Activated CD4-positive, alpha-beta memory T cell treated with anti-CD3 and anti-CD28 coated beads for 36 hours (primary cell): ENCODE results near the gene SPIB. TPM values are rescaled to one million over a fixed set of nuclear protein-coding genes. Genes with fewer than 3 reads are reported as not detected.

Experiments used
- CTCF ChIA-PET: fragments of 350-600 bp; sonication (Branson Sonifier 250); formaldehyde crosslinking; loops from one replicate; lab custom pipeline; 2021; ENCODE audit warnings: antibody characterized with exemption, inconsistent platforms; lab: Charles Lee
- POLR2A ChIA-PET: fragments of 350-600 bp; sonication (Branson Sonifier 250); formaldehyde crosslinking; loops from one replicate; lab custom pipeline; 2021; ENCODE audit warnings: antibody characterized with exemption; lab: Charles Lee
- DNase-seq: peaks from one replicate; pipeline ENCODE4 v3.0.0-alpha.2; 2020
- H3K27ac Mint-ChIP-seq: one replicate; pipeline ENCODE4 v1.8.0; 2021; ENCODE audit warnings: mixed read lengths
- H3K27me3 Mint-ChIP-seq: one replicate; pipeline ENCODE4 v1.8.0; 2021; ENCODE audit warnings: mixed read lengths
- H3K36me3 Mint-ChIP-seq: one replicate; pipeline ENCODE4 v1.8.0; 2021; ENCODE audit warnings: mixed read lengths
- H3K4me1 Mint-ChIP-seq: one replicate; pipeline ENCODE4 v1.8.0; 2021; ENCODE audit warnings: low read depth, mixed read lengths
- H3K4me3 Mint-ChIP-seq: one replicate; pipeline ENCODE4 v1.8.0; 2021; ENCODE audit warnings: mild to moderate bottlenecking, mixed read lengths
- H3K9me3 Mint-ChIP-seq: one replicate; pipeline ENCODE4 v1.8.0; 2021; ENCODE audit warnings: mixed read lengths
- intact Hi-C: fragments of 100-400 bp; cut with micrococcal nuclease; formaldehyde crosslinking; loops from one replicate; pipeline ENCODE4 v1.15.1; 2023
- total RNA-seq, 2 experiments: library from RNA; stranded (reverse); gene quantifications; one replicate each; pipeline ENCODE4 v1.2.3, GENCODE V29; 2021

Gene SPIB
- under 1 TPM; 0.45 to 0.80 TPM for total RNA-seq

GRCh38 chr19:50418176-50419021, at the start of gene SPIB:
Gene SPIB, plus strand, starts transcription at chr19:50418938. Its CDS starts 25 bp downstream, at chr19:50418963.
- no peak within 1 kb of the TSS for H3K4me3 Mint-ChIP-seq

DNA sequence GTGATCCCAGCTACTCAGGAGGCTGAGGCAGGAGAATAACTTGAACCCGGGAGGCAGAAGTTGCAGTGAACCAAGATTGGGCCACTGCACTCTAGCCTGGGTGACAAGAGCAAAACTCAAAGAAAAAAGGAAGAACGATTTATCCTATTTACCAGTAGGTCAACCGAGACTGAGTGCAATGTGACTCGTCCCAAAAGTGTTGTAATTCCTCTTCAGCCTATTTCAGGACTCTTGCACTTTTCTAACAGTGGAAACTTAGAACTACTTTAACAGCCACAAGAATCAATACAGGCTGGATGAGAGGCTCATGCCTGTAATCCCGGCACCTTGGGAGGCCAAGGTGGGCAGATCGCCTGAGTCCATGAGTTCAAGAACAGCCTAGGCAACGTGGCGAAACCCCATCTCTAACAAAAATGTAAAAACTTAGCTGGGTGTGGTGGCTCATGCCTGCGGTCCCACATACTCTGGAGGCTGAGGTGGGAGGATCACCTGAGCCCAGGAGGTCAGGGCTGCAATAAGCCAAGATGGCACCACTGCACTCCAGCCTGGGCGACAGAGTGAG, 46.7 kb upstream of the SPIB start:
- DNase-seq = no peak
- H3K27ac Mint-ChIP-seq = no peak overlapping the region
- H3K36me3 Mint-ChIP-seq = peaks cover 3% of the 10 kb centered on the region
- intact Hi-C loops = no loop called here
- CTCF ChIA-PET = no interaction called here
- POLR2A ChIA-PET = no interaction called here
- H3K4me3 Mint-ChIP-seq = no peak overlapping the region
- H3K27me3 Mint-ChIP-seq = no peaks in the 10 kb centered on the region
- no peaks in the 10 kb centered on the region for H3K9me3 Mint-ChIP-seq
- H3K4me1 Mint-ChIP-seq = peaks cover 29% of the 10 kb centered on the region

More at GRCh38 chr19:50418176-50419021, at the start of gene SPIB:
- H3K9me3 Mint-ChIP-seq = no peaks in the 10 kb centered on the region
- no peak for DNase-seq
- H3K27me3 Mint-ChIP-seq = peaks cover 23% of the 10 kb centered on the region
- ChIA-PET POLR2A (interaction anchor here (0.7 kb wide), 1 partner anchor 8 kb away, joined by 3 read pairs; no protein-coding TSS in a partner anchor), CTCF (no interaction called here)
- H3K27ac Mint-ChIP-seq = no peak within 1 kb of the TSS
- H3K4me1 Mint-ChIP-seq = peaks cover 5% of the 10 kb centered on the region
- H3K36me3 Mint-ChIP-seq = peaks cover 15% of the 10 kb centered on the region
- intact Hi-C loops = loop anchor here (5.0 kb wide), 1 partner anchor 44 kb away; no protein-coding TSS in a partner anchor

GRCh38 chr19:50376166-50377050, 42.3 kb upstream of the SPIB start, which contains the start of gene NR1H2:
Gene NR1H2, plus strand, starts transcription at chr19:50376457. Its CDS starts 1,149 bp downstream, at chr19:50377606.
- H3K27me3 Mint-ChIP-seq = no peaks in the 10 kb centered on the region
- H3K36me3 Mint-ChIP-seq = peaks cover 29% of the 10 kb centered on the region
- ChIA-PET CTCF (interaction anchor here (0.6 to 1.8 kb wide), 9 partner anchors 10 to 548 kb away, joined by 3 to 18 read pairs (median 4); partner anchors contain the start of gene KCNC3), POLR2A (interaction anchor here (0.9 to 1.0 kb wide), 3 partner anchors 14 to 135 kb away, joined by 3 to 6 read pairs (median 5); partner anchors contain the start of gene JOSD2)
- peak within 1 kb of the TSS; percentile 91 for H3K4me3 Mint-ChIP-seq
- peak within 1 kb of the TSS; percentile 98 for H3K27ac Mint-ChIP-seq
- intact Hi-C loops = loop anchor here (1.0 to 2.0 kb wide), 5 partner anchors 8 to 100 kb away; partner anchors contain the start of genes EMC10, GARIN5A and POLD1
- no peaks in the 10 kb centered on the region for H3K9me3 Mint-ChIP-seq
- peak; percentile 96 for DNase-seq
- H3K4me1 Mint-ChIP-seq = peaks cover 21% of the 10 kb centered on the region

DNA sequence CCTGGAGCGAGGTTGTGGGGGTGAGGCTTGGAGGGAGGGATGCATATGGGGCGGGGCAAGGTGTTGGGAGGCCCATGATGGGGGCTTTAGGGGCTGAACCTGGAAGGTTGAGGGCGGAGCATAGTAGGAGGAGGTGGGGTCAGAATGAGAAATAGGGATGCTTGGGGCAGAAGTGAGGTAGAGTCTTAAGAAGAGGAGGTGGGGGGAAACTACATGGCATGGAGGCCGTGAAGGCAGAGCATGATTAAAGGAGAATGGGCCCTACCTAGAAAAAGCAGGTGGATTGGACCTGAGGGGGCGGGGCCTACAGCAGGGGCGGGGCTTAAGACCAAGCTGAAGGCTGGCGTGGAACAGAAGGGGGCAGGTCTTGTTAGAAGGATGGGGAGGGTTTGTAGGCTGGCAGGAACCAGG, 41.7 kb upstream of the SPIB start:
- POLR2A ChIA-PET = interaction anchor here (1.1 kb wide), 1 partner anchor 19 kb away, joined by 3 read pairs; no protein-coding TSS in a partner anchor
- peaks cover 30% of the 10 kb centered on the region for H3K36me3 Mint-ChIP-seq
- peak overlapping the region; percentile 56 for H3K4me3 Mint-ChIP-seq
- H3K27me3 Mint-ChIP-seq = no peaks in the 10 kb centered on the region
- CTCF ChIA-PET = no interaction called here
- peak overlapping the region; percentile 61 for H3K27ac Mint-ChIP-seq
- intact Hi-C loops = loop anchor here (2.0 kb wide), 1 partner anchor 100 kb away; the partner anchor contains the start of genes EMC10 and GARIN5A
- H3K9me3 Mint-ChIP-seq = no peaks in the 10 kb centered on the region
- H3K4me1 Mint-ChIP-seq = peaks cover 21% of the 10 kb centered on the region
- DNase-seq = peak; percentile 64

DNA sequence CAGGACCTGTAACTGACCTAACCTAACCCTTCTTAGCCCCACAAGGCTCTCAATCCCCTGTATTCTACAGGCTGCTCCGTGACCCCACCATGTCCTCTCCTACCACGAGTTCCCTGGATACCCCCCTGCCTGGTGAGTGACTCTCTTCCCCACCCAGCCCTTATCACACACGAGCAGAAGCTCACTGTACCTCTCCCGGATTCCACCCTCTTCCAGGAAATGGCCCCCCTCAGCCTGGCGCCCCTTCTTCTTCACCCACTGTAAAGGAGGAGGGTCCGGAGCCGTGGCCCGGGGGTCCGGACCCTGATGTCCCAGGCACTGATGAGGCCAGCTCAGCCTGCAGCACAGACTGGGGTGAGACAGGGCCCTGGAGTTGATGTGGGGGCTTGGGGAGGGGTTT, 41.2 kb upstream of the SPIB start:
- peak overlapping the region; percentile 56 for H3K4me3 Mint-ChIP-seq
- no peaks in the 10 kb centered on the region for H3K9me3 Mint-ChIP-seq
- peaks cover 30% of the 10 kb centered on the region for H3K36me3 Mint-ChIP-seq
- no peak for DNase-seq
- ChIA-PET POLR2A (interaction anchor here (1.1 kb wide), 1 partner anchor 20 kb away, joined by 3 read pairs; no protein-coding TSS in a partner anchor), CTCF (no interaction called here)
- no peaks in the 10 kb centered on the region for H3K27me3 Mint-ChIP-seq
- H3K27ac Mint-ChIP-seq = peak overlapping the region; percentile 16
- intact Hi-C loops = loop anchor here (2.0 kb wide), 1 partner anchor 99 kb away; the partner anchor contains the start of genes EMC10 and GARIN5A
- peaks cover 21% of the 10 kb centered on the region for H3K4me1 Mint-ChIP-seq

- POLR2A ChIA-PET = interaction anchor here (1.1 kb wide), 1 partner anchor 20 kb away, joined by 3 read pairs; no protein-coding TSS in a partner anchor
- H3K27ac Mint-ChIP-seq = no peak overlapping the region
- CTCF ChIA-PET = no interaction called here
- DNase-seq = no peak
- intact Hi-C loops = no loop called here
- peaks cover 30% of the 10 kb centered on the region for H3K36me3 Mint-ChIP-seq
- H3K27me3 Mint-ChIP-seq = no peaks in the 10 kb centered on the region
- H3K9me3 Mint-ChIP-seq = no peaks in the 10 kb centered on the region
- peaks cover 25% of the 10 kb centered on the region for H3K4me1 Mint-ChIP-seq
- H3K4me3 Mint-ChIP-seq = peak overlapping the region; percentile 1
Measured at GRCh38 chr19:50378169-50378862, 40.4 kb upstream of the SPIB start.

- POLR2A ChIA-PET = no interaction called here
- intact Hi-C loops = no loop called here
Measured at GRCh38 chr19:50378863-50379236, 39.9 kb upstream of the SPIB start.

DNA sequence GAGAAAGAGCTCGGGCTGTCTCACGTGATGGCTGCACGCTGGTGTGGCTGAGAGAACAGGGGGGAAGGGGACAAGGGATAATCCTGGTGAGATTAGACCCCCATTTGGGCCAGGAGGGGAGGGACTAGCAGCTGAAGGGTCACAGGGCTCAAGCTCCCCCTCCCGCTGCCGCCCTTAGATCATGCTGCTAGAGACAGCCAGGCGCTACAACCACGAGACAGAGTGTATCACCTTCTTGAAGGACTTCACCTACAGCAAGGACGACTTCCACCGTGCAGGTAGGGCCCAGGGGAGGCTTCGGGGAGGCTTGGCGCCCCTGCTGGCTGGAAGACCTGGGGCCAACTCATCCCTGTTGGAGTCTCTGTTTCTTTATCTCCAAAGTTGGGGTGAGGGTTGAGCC, 39.1 kb upstream of the SPIB start:
- Mint-ChIP-seq H3K4me1 (peaks cover 32% of the 10 kb centered on the region), H3K27me3 (no peaks in the 10 kb centered on the region), H3K9me3 (no peaks in the 10 kb centered on the region), H3K4me3 (no peak overlapping the region), H3K27ac (no peak overlapping the region), H3K36me3 (peaks cover 33% of the 10 kb centered on the region)
- intact Hi-C loops = loop anchor here (5.0 kb wide), 1 partner anchor 438 kb away; no protein-coding TSS in a partner anchor
- POLR2A ChIA-PET = no interaction called here
- DNase-seq = no peak
- CTCF ChIA-PET = no interaction called here

More at GRCh38 chr19:50378863-50379236, 39.9 kb upstream of the SPIB start:
- no peak for DNase-seq
- no peak overlapping the region for H3K4me3 Mint-ChIP-seq
- H3K9me3 Mint-ChIP-seq = no peaks in the 10 kb centered on the region
- H3K27ac Mint-ChIP-seq = no peak overlapping the region
- no peaks in the 10 kb centered on the region for H3K27me3 Mint-ChIP-seq
- H3K36me3 Mint-ChIP-seq = peaks cover 30% of the 10 kb centered on the region
- H3K4me1 Mint-ChIP-seq = peaks cover 31% of the 10 kb centered on the region
- CTCF ChIA-PET = no interaction called here

- peaks cover 38% of the 10 kb centered on the region for H3K36me3 Mint-ChIP-seq
- POLR2A ChIA-PET = no interaction called here
- no peak overlapping the region for H3K27ac Mint-ChIP-seq
- H3K4me1 Mint-ChIP-seq = peaks cover 36% of the 10 kb centered on the region
- H3K27me3 Mint-ChIP-seq = no peaks in the 10 kb centered on the region
- intact Hi-C loops = loop anchor here (5.0 kb wide), 1 partner anchor 437 kb away; no protein-coding TSS in a partner anchor
- H3K9me3 Mint-ChIP-seq = no peaks in the 10 kb centered on the region
- DNase-seq = no peak
- H3K4me3 Mint-ChIP-seq = no peak overlapping the region
- CTCF ChIA-PET = no interaction called here
Measured at GRCh38 chr19:50380137-50380536, 38.6 kb upstream of the SPIB start.

GRCh38 chr19:50380751-50381151, 38.0 kb upstream of the SPIB start:
- Mint-ChIP-seq H3K4me3 (no peak overlapping the region), H3K9me3 (no peaks in the 10 kb centered on the region), H3K4me1 (peaks cover 39% of the 10 kb centered on the region), H3K27ac (no peak overlapping the region), H3K36me3 (peaks cover 40% of the 10 kb centered on the region), H3K27me3 (no peaks in the 10 kb centered on the region)
- intact Hi-C loops = loop anchor here (5.0 kb wide), 1 partner anchor 437 kb away; no protein-coding TSS in a partner anchor
- CTCF ChIA-PET = no interaction called here
- POLR2A ChIA-PET = no interaction called here
- DNase-seq = no peak
